HFF-Myc (cell line): Measurements from ENCODE around the gene KLF11.
"Not testable (repeated sequence)": the region's sequence is repeated elsewhere in the genome, so short reads cannot be mapped to it uniquely, and the experiment has no call there.

ENCODE experiments used
- DNase-seq: peaks from one replicate; pipeline ENCODE4 v3.0.0-alpha.2; 2011; ENCODE audit warnings: low read depth; ENCODE audit errors: extremely low read depth
- H3K4me3 ChIP-seq: replicated peaks from 2 replicates; pipeline ENCODE4 v1.5.1; 2011; ENCODE audit warnings: low read depth, mild to moderate bottlenecking, control low read depth, low read length
- CTCF ChIP-seq: IDR thresholded peaks from 2 replicates; pipeline ENCODE4 v1.5.1; 2012; ENCODE audit warnings: mild to moderate bottlenecking, low read depth, low read length, control low read depth; ENCODE audit errors: missing control alignments

KLF11 gene

GRCh38 chr2:10014418-10015190 lies 28.7 kb upstream of the KLF11 start:
- TF ChIP-seq CTCF, result no peak
- no peak for DNase-seq
- H3K4me3 ChIP-seq, result no peak overlapping the region

- not testable (repeated sequence) for DNase-seq, H3K4me3 ChIP-seq
These were observed 27.9 kb upstream of the KLF11 start for GRCh38 chr2:10015376-10015989.

DNA sequence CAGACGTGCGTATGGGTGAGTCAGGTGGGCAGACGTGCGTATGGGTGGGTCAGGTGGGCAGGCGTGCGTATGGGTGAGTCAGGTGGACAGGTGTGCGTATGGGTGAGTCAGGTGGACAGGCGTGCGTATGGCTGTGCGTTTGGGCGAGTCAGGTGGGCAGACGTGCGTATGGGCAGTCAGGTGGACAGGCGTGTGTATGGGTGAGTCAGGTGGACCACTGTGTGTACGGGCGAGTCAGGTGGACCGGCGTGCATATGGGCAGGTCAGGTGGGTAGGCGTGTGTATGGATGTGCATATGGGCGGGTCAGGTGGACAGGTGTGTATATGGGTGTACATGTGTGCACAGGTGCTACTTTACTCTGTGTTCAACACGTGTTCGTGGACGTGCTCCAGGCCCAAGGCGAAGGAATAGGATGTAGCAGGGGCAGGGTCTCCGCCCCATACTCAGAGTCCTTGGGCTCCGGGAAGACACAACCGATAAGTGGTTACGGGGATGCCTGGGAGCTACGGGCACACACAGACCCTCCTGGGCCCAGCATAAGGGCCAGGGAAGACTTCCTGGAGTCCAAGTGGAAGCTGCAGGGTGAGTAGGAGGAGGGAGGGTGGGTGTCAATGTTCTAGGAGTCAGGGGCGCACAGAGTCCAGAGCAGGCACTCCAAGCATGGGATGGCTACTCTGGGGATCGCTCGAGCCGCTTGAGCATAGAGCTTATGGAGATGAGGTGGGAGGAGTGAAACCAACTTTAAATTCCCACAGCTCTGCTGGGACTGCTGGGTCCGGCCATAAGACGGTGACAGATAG lies 27.1 kb upstream of the KLF11 start:
- no peak overlapping the region for H3K4me3 ChIP-seq

GRCh38 chr2:10016802-10017258 lies 26.5 kb upstream of the KLF11 start:
- no peak overlapping the region for H3K4me3 ChIP-seq
- no peak for TF ChIP-seq CTCF
- no peak for DNase-seq

More for the DNA sequence above, 27.1 kb upstream of the KLF11 start:
- DNase-seq, result no peak
- TF ChIP-seq CTCF, result no peak

DNA sequence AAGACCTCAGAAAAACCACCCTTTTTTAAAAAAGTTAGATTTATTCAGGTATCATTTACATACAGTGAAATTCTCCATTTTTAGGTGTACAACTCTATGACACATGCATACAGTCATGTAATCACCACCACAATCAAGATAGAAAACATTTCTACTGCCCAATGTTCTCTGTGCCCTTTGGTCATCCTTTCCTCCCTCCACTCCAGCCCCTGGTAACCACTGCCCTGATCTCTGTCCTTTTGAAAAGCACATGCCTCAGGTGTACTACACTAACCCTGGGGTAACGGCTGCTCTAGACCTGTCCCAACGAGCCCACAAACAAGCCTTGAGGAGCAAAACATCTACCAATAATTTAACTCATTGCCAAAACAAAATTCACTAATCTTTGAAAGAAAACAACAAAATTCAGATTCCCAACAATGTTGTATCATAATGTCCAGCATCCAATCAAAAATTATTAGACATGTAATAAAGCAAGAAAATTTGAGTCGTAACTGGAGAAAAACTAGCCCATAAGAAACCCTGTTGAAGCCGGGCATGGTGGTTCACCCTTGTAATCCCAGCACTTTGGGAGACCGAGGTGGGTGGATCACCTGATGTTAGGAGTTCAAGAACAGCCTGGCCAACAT lies 25.9 kb upstream of the KLF11 start:
- no peak for DNase-seq
- TF ChIP-seq CTCF, result no peak
- no peak overlapping the region for H3K4me3 ChIP-seq

DNA sequence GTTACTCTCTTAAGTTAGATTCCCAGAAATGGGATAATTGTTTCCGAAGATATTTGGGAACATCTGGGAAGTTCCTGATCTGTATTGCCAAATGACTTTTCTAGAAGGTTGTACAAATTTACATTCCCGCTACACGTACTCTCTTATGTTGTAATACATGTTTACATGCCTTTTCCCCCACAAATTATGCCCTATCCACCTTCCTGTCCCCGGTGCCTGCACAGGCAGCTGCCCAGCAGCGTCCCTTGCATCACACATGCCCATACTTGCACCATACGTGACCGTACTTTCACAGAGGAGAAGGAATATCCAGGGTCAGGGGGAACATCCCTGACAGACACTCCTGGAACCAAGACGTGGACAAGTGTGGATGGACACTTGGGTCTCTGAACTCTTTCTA lies 24.2 kb upstream of the KLF11 start:
- no peak for DNase-seq
- no peak for TF ChIP-seq CTCF

More for the DNA sequence above, 24.2 kb upstream of the KLF11 start:
- no peak overlapping the region for H3K4me3 ChIP-seq
